MM.1S (cell line): ENCODE data around the gene ADARB2.

ENCODE experiments used
- CTCF ChIP-seq: fragments of 300-600 bp; sonication (generic); IDR thresholded peaks from 2 replicates; pipeline ENCODE4 v1.5.1; 2016; ENCODE audit warnings: antibody characterized with exemption, low read length, mixed read lengths
- EZH2 ChIP-seq: fragments of 300-600 bp; sonication (generic); optimal IDR thresholded peaks from 2 replicates; pipeline ENCODE3; 2017; ENCODE audit warnings: low read depth, mild to moderate bottlenecking, antibody characterized with exemption, low read length, mixed read lengths

- TF ChIP-seq CTCF (no peak), EZH2 (no peak)
These were observed 579.3 kb downstream of the ADARB2 start for GRCh38 chr10:1158066-1158465.
